ENCODE results near the gene CHPF.

DNA sequence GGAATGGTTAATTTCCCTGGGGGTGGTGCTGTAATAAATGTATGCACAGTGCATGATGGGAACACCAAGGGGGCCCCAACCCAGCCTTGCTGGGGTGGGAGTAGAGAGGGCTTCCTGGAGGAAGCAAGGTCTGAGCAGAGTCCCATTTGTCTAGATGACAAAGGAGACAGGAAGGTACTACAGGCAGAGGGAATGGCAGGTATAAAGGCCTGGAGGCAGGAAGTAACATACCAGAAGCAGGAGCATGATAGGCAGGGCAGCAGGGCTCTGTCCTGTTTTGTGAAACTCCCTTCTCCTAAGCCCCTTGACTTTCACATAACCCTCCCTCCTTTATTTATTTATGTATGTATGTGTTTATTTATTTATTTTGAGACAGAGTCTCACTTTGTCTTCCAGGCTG lies 41.0 kb downstream of the CHPF start:
- TF ChIP-seq POLR2A (IDR thresholded peaks at IDR 0.05) (no peak), EP300 (IDR thresholded peaks at IDR 0.05) (no peak)

Data from upper lobe of left lung (tissue), 4 donors.